ENCODE data around the gene IFT27.

Gene IFT27

GRCh38 chr22:36772451-36772850 is 3.5 kb downstream of the IFT27 start:
- TF ChIP-seq CTCF (IDR thresholded peaks at IDR 0.05; ENCODE audit: control extremely low read depth, extremely low read depth, low read depth, missing control alignments): no peak
- ChIA-PET POLR2A (no interaction called here), CTCF (interaction anchor here (1.7 to 21.5 kb wide), 3 partner anchors 10 to 225 kb away, joined by 7 to 164 read pairs (median 12); no protein-coding TSS in a partner anchor)
- no peak for DNase-seq (ENCODE audit: extremely low spot score)

GRCh38 chr22:36771356-36772063 is 4.4 kb downstream of the IFT27 start:
- ChIA-PET CTCF (interaction anchor here (0.8 to 21.5 kb wide), 3 partner anchors 13 to 272 kb away, joined by 3 to 164 read pairs (median 8); no protein-coding TSS in a partner anchor), POLR2A (no interaction called here)
- no peak for TF ChIP-seq CTCF (IDR thresholded peaks at IDR 0.05; ENCODE audit: control extremely low read depth, extremely low read depth, low read depth, missing control alignments)
- no peak for DNase-seq (ENCODE audit: extremely low spot score)

- ChIA-PET CTCF (interaction anchor here (2.3 to 21.5 kb wide), 2 partner anchors 12 to 207 kb away, joined by 8 to 164 read pairs; no protein-coding TSS in a partner anchor), POLR2A (no interaction called here)
- no peak for DNase-seq (ENCODE audit: extremely low spot score)
- TF ChIP-seq CTCF (IDR thresholded peaks at IDR 0.05; ENCODE audit: control extremely low read depth, extremely low read depth, low read depth, missing control alignments): no peak
These were observed 5.2 kb downstream of the IFT27 start for GRCh38 chr22:36770513-36771231.

DNA sequence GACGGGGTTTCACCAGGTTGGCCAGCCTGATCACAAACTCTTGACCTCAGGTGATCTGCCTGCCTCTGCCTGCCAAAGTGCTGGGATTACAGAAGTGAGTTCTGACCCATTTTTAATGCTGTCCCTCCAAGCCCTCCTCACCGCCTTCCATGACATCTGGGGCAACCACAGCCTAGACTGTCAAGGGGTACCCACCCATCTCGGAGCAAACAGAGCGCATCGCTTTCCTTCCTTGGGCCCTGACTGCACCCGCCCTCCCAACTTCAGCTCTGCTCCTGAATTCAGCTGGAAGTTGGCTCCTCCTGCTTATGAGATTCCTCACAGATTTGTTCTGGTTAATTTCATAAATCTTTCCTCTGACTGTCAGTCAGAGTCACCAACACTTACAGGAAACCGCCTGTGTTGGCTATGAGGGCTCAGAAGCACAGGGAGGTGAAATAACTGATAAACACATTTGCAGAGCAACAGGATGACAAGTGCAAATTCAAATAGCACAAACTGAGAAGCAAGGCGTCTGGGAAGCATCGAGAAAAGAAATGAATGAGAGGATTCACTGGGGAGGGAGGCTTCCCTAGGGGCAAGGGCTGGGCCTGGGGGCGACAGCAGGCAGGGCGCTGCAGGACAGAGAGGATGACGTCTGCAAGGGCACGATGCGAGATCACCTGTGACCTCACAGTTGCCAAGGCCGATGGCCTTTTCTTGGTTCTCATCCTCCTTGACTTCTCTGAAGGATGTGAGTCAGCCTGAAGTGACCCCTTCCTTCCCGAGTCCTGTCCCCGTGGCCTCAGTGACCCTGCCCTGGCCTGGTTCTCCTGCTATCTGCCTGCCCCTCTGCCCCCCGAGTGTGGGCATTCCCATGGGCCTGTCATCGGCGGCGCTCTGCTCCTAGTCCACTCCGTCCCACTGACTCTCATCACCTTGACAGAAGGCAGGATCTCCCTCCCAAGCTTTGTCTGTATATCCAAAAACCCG is 6.1 kb downstream of the IFT27 start:
- TF ChIP-seq CTCF (IDR thresholded peaks at IDR 0.05; ENCODE audit: control extremely low read depth, extremely low read depth, low read depth, missing control alignments): no peak
- no peak for DNase-seq (ENCODE audit: extremely low spot score)
- ChIA-PET CTCF (interaction anchor here (0.8 to 21.5 kb wide), 4 partner anchors 11 to 208 kb away, joined by 3 to 164 read pairs (median 6); no protein-coding TSS in a partner anchor), POLR2A (no interaction called here)

GRCh38 chr22:36768616-36769015 is 7.3 kb downstream of the IFT27 start:
- DNase-seq (ENCODE audit: extremely low spot score): no peak
- no peak for TF ChIP-seq CTCF (IDR thresholded peaks at IDR 0.05; ENCODE audit: control extremely low read depth, extremely low read depth, low read depth, missing control alignments)
- ChIA-PET CTCF (interaction anchor here (0.8 to 21.5 kb wide), 5 partner anchors 7 to 209 kb away, joined by 3 to 164 read pairs (median 4); partner anchors contain the start of gene IFT27), POLR2A (no interaction called here)

DNA sequence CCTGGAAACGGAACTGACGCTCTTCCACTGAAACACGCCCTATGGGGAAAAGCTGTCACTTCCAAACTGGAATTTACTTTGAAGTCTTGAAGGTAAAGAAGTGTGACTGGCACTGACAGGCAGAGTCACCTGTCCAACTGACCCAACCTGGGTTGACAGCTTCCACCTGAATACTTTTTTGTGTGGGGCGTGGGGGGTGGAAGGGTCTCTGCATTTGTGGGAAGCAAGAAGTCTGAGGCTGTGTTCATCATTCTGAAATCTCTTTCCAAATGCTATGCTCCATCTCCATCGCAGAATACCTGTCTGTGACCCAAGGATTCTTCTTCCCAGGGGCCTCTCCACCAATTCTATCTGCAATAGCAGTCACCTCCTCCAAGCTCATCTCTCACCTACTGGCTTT is 7.8 kb downstream of the IFT27 start:
- POLR2A ChIA-PET: no interaction called here
- DNase-seq (ENCODE audit: extremely low spot score): no peak
- TF ChIP-seq CTCF (IDR thresholded peaks at IDR 0.05; ENCODE audit: control extremely low read depth, extremely low read depth, low read depth, missing control alignments): no peak
- CTCF ChIA-PET: interaction anchor here (0.8 to 21.5 kb wide), 5 partner anchors 8 to 210 kb away, joined by 3 to 164 read pairs (median 4); partner anchors contain the start of gene IFT27

Measured in GM10248 (cell line).